Endothelial cell of umbilical vein (primary cell): ENCODE measurements around the gene BANK1. TPM values are rescaled to one million over a fixed set of nuclear protein-coding genes. Genes with fewer than 3 reads are reported as not detected.

Experiments used
- BruUV-seq: library from RNA; stranded (reverse); fragments of 400-500 nt; replicated peaks from 2 replicates; lab custom pipeline; 2021; lab: Mats Ljungman, UMichigan
- CTCF ChIA-PET: fragments of 300-600, 350-600 bp; sonication (Branson Sonifier 250); formaldehyde crosslinking; loops from one replicate; lab custom pipeline; 2021; ENCODE audit warnings: antibody characterized with exemption, inconsistent platforms; lab: Charles Lee
- POLR2A ChIA-PET: fragments of 300-600, 350-600 bp; sonication (Branson Sonifier 250); formaldehyde crosslinking; loops from one replicate; lab custom pipeline; 2021; ENCODE audit warnings: antibody characterized with exemption, inconsistent platforms; lab: Charles Lee
- DNase-seq: peaks from one replicate; pipeline ENCODE4 v3.0.0-alpha.2; 2011; ENCODE audit warnings: low read depth, low spot score
- FAIRE-seq: peaks from 2 replicates; lab custom pipeline; 2011; peaks lifted over from hg19 to GRCh38; lab: Jason Lieb, UNC
- H2AFZ ChIP-seq: 2 replicates; pipeline ENCODE4 v1.6.0; 2012; ENCODE audit warnings: low read depth, low read length, control low read depth, inconsistent platforms
- H3K27ac ChIP-seq: 2 replicates; pipeline ENCODE4 v1.5.1; 2011; ENCODE audit warnings: low read depth, mild to moderate bottlenecking, control low read depth, low read length, moderate library complexity; ENCODE audit not compliant: insufficient read depth
- H3K27me3 ChIP-seq, 2 experiments: 2 replicates each; pipeline versions ENCODE4 v1.6.0 to v1.6.1; 2011; ENCODE audit warnings: low read length in 2 of 2, mixed read lengths in 1 of 2; ENCODE audit not compliant: control insufficient read depth in 2 of 2, insufficient read depth in 2 of 2
- H3K36me3 ChIP-seq, 2 experiments: 2 replicates in 1 of 2; 3 replicates in 1 of 2; pipeline ENCODE4 v1.5.1; 2011; ENCODE audit warnings: low read length in 2 of 2, mild to moderate bottlenecking in 1 of 2, moderate library complexity in 1 of 2; ENCODE audit not compliant: control insufficient read depth in 2 of 2, insufficient read depth in 2 of 2; ENCODE audit errors: extremely low read depth in 1 of 2
- H3K4me1 ChIP-seq: 3 replicates; pipeline ENCODE4 v1.5.1; 2011; ENCODE audit warnings: mild to moderate bottlenecking, low read length; ENCODE audit not compliant: control insufficient read depth, insufficient read depth; ENCODE audit errors: extremely low read depth
- H3K4me2 ChIP-seq: 2 replicates; pipeline ENCODE4 v1.6.1; 2011; ENCODE audit warnings: low read length, control low read depth, mixed read lengths; ENCODE audit not compliant: insufficient read depth
- H3K4me3 ChIP-seq, 3 experiments: fragments of 200-600 bp in 1 of 3; sonication (generic), shearing (Covaris generic) in 1 of 3; replicated peaks in 1 of 3; 2 replicates each; pipeline ENCODE4 v1.5.1; 2011 to 2016; ENCODE audit warnings: control low read depth in 3 of 3, low read length in 3 of 3, mild to moderate bottlenecking in 2 of 3, inconsistent platforms in 1 of 3, low read depth in 1 of 3, moderate library complexity in 1 of 3; ENCODE audit not compliant: insufficient read depth in 1 of 3
- H3K79me2 ChIP-seq: 2 replicates; pipeline ENCODE4 v1.6.0; 2012; ENCODE audit warnings: low read length, inconsistent platforms; ENCODE audit not compliant: control insufficient read depth, insufficient read depth
- H3K9ac ChIP-seq: replicated peaks from 2 replicates; pipeline ENCODE3; 2011; ENCODE audit warnings: low read length, control low read depth; ENCODE audit not compliant: insufficient read depth; ENCODE audit errors: extremely low read depth
- H3K9me1 ChIP-seq: replicated peaks from 3 replicates; pipeline ENCODE4 v1.6.0; 2011; ENCODE audit warnings: mild to moderate bottlenecking, low read length; ENCODE audit not compliant: control insufficient read depth, insufficient read depth; ENCODE audit errors: extremely low read depth
- H3K9me3 ChIP-seq: replicated peaks from 2 replicates; pipeline ENCODE4 v1.5.1; 2012; ENCODE audit warnings: low read length, inconsistent platforms; ENCODE audit not compliant: control insufficient read depth, insufficient read depth
- H4K20me1 ChIP-seq: replicated peaks from 2 replicates; pipeline ENCODE3; 2011; ENCODE audit warnings: mild to moderate bottlenecking, low read length; ENCODE audit not compliant: control insufficient read depth, insufficient read depth; ENCODE audit errors: extremely low read depth
- CTCF ChIP-seq, 2 donors: IDR thresholded peaks; 1 replicate in 1 of 2; 2 replicates in 1 of 2; pipeline ENCODE4 v1.5.1; 2011; ENCODE audit warnings: low read length in 2 of 2, mild to moderate bottlenecking in 2 of 2, moderate library complexity in 2 of 2, control low read depth in 1 of 2, inconsistent platforms in 1 of 2, low read depth in 1 of 2; ENCODE audit not compliant: insufficient read depth in 1 of 2; ENCODE audit errors: extremely low read depth in 1 of 2
- EZH2 ChIP-seq: IDR thresholded peaks from 2 replicates; pipeline ENCODE4 v1.6.1; 2012; ENCODE audit warnings: borderline replicate concordance, low read depth, mild to moderate bottlenecking, moderate library complexity, low read length, inconsistent platforms; ENCODE audit not compliant: severe bottlenecking
- FOS ChIP-seq: IDR thresholded peaks from 2 replicates; pipeline ENCODE4 v1.6.1; 2011; ENCODE audit warnings: mild to moderate bottlenecking, low read length, moderate library complexity, borderline replicate concordance; ENCODE audit not compliant: insufficient read depth
- GATA2 ChIP-seq: IDR thresholded peaks from 2 replicates; pipeline ENCODE4 v1.7.0; 2011; ENCODE audit warnings: low read depth, mild to moderate bottlenecking, moderate library complexity, mixed read lengths, low read length; ENCODE audit not compliant: insufficient read length, insufficient read depth
- JUN ChIP-seq: IDR thresholded peaks from 2 replicates; pipeline ENCODE4 v1.6.1; 2011; ENCODE audit warnings: borderline replicate concordance, low read depth; ENCODE audit not compliant: insufficient read length, insufficient read depth
- MAX ChIP-seq: IDR thresholded peaks from 2 replicates; pipeline ENCODE4 v1.6.1; 2011; ENCODE audit not compliant: insufficient read depth, insufficient read length
- MYC ChIP-seq: IDR thresholded peaks from one replicate; pipeline ENCODE4 v1.6.1; 2011; ENCODE audit warnings: mild to moderate bottlenecking, low read depth, low read length
- POLR2A ChIP-seq: IDR thresholded peaks from 2 replicates; pipeline ENCODE4 v1.6.1; 2012; ENCODE audit warnings: low read depth, mild to moderate bottlenecking, control low read depth, low read length
- POLR2AphosphoS5 ChIP-seq: IDR thresholded peaks from 2 replicates; pipeline ENCODE4 v1.6.1; 2012; ENCODE audit warnings: low read depth, mild to moderate bottlenecking, control low read depth, low read length, moderate library complexity; ENCODE audit not compliant: insufficient read depth
- dilution Hi-C: fragments of 300-500 bp; cut with MboI; formaldehyde crosslinking; loops from one replicate; pipeline ENCODE4 v1.15.0; 2019; ENCODE audit warnings: low sequenced_read_pairs; ENCODE audit not compliant: extremely low pct_ligation_motif_present
- intact Hi-C: fragments of 100-400 bp; cut with micrococcal nuclease; formaldehyde crosslinking; loops from one replicate; pipeline ENCODE4 v1.10.0; 2022
- polyA plus RNA-seq, 4 experiments: library from polyadenylated mRNA; depleted of rRNA in 3 of 4; stranded (reverse) in 3 of 4; unstranded in 1 of 4; fragments of >200 nt; gene quantifications; 2 replicates each; pipeline versions ENCODE4 v1.2.1 to v1.2.3, GENCODE V29; 2011 to 2012; ENCODE audit warnings: missing spikeins in 1 of 4
- total RNA-seq: library from RNA; stranded (reverse); gene quantifications from 2 replicates; pipeline ENCODE4 v1.2.3, GENCODE V29; 2021

Gene BANK1
- total and polyA plus RNA-seq, 2 donors (not counting 3 experiments of a cell fraction or from before 2014, with no cell fraction given) = 0.29 to 0.32 TPM

GRCh38 chr4:101792056-101792590, 1.6 kb downstream of the BANK1 start:
- Histone ChIP-seq H3K9ac (no peak overlapping the region), H3K4me2 (no peak overlapping the region), H3K79me2 (no peaks in the 10 kb centered on the region), H3K4me1 (peaks cover 4% of the 10 kb centered on the region), H2AFZ (no peak overlapping the region), H3K27ac (no peak overlapping the region), H3K27me3 (no peaks in the 10 kb centered on the region), H3K9me3 (no peaks in the 10 kb centered on the region), H4K20me1 (no peaks in the 10 kb centered on the region), H3K36me3 (no peaks in the 10 kb centered on the region), H3K4me3 (no peak overlapping the region), H3K9me1 (no peaks in the 10 kb centered on the region)
- ChIA-PET POLR2A (no interaction called here), CTCF (no interaction called here)
- dilution Hi-C loops (no loop called here), intact Hi-C loops (loop anchor here (5.0 kb wide), 2 partner anchors 345 to 625 kb away; no protein-coding TSS in a partner anchor)
- BruUV-seq = no TSS peak
- TF ChIP-seq GATA2 (no peak), FOS (no peak), POLR2A (no peak), POLR2AphosphoS5 (no peak), MAX (no peak), MYC (no peak), JUN (no peak), EZH2 (no peak), CTCF (IDR thresholded peaks at IDR 0.05; ENCODE audit: extremely low read depth in 1 of 2, insufficient read depth in 1 of 2, low read depth in 1 of 2, low read length in 2 of 2) (no peak)
- FAIRE-seq (no peak), DNase-seq (no peak)
